HepG2 (cell line): ENCODE data around the gene GIMAP1. TPM values are rescaled to one million over a fixed set of nuclear protein-coding genes. Genes with fewer than 3 reads are reported as not detected.

Experiments used
- ELF3 ChIP-seq: IDR thresholded peaks from 2 replicates; pipeline ENCODE4 v1.6.1; 2016; ENCODE audit warnings: missing genetic modification reagents, missing compliant biosample characterization
- EP300 ChIP-seq, 3 experiments: sonication (generic) in 1 of 3; formaldehyde crosslinking in 1 of 3; IDR thresholded peaks; 2 replicates each; pipeline versions ENCODE4 v1.5.1 to v1.6.1; 2011 to 2020; ENCODE audit warnings: low read depth in 2 of 3, low read length in 2 of 3, borderline replicate concordance in 1 of 3, improper control_type of control experiment in 1 of 3, mild to moderate bottlenecking in 1 of 3, missing genetic modification reagents in 1 of 3, moderate library complexity in 1 of 3
- MBD4 ChIP-seq: IDR thresholded peaks from 2 replicates; pipeline ENCODE4 v1.6.1; 2012; ENCODE audit warnings: low read length, inconsistent platforms, borderline replicate concordance
- MEIS2 ChIP-seq: sonication (generic); formaldehyde crosslinking; IDR thresholded peaks from 2 replicates; pipeline ENCODE4 v1.9.0; 2021; ENCODE audit warnings: mild to moderate bottlenecking, missing genetic modification reagents
- NCOA5 ChIP-seq: sonication (generic); formaldehyde crosslinking; IDR thresholded peaks from 2 replicates; pipeline ENCODE4 v1.4.0; 2020; ENCODE audit warnings: missing genetic modification reagents
- ZKSCAN1 ChIP-seq: fragments of 150-350 bp; IDR thresholded peaks from 2 replicates; pipeline ENCODE4 v1.6.1; 2014; ENCODE audit warnings: low read length
- ZNF558 ChIP-seq: sonication (generic); formaldehyde crosslinking; IDR thresholded peaks from 2 replicates; pipeline ENCODE4 v1.9.0; 2022; ENCODE audit warnings: mild to moderate bottlenecking, missing genetic modification reagents, borderline replicate concordance
- polyA plus RNA-seq, 8 experiments: library from polyadenylated mRNA; depleted of rRNA in 3 of 8; stranded (reverse) in 7 of 8; unstranded in 1 of 8; fragments of >200 nt; fragmentation: Illumina TruSeq in 4 of 8; extraction: Trizol in 4 of 8; gene quantifications; 2 replicates each; pipeline versions ENCODE4 v1.2.1 to v1.2.3, GENCODE V29; 2011 to 2016; ENCODE audit warnings: low read depth in 4 of 8, missing spikeins in 1 of 8, mixed read lengths in 1 of 8; ENCODE audit not compliant: insufficient read depth in 1 of 8
- total RNA-seq, 5 experiments: library from RNA; depleted of rRNA; stranded (reverse); fragments of >200 nt; fragmentation: Illumina TruSeq; extraction: Trizol; gene quantifications; 2 replicates each; pipeline ENCODE4 v1.2.3, GENCODE V29; 2016; ENCODE audit warnings: low read depth in 1 of 5
- TF ChIP-seq, protein P1 (sequence below): sonication (generic); formaldehyde crosslinking; IDR thresholded peaks from 2 replicates; pipeline ENCODE4 v1.5.1; 2020; ENCODE audit warnings: mild to moderate bottlenecking, missing genetic modification reagents, moderate library complexity
- TF ChIP-seq, protein P2 (sequence below): sonication (generic); formaldehyde crosslinking; IDR thresholded peaks from 2 replicates; pipeline ENCODE4 v1.5.1; 2020; ENCODE audit warnings: mild to moderate bottlenecking, missing genetic modification reagents, borderline replicate concordance
- TF ChIP-seq, protein P3 (sequence below): sonication (generic); formaldehyde crosslinking; IDR thresholded peaks from 2 replicates; pipeline ENCODE4 v1.4.0; 2020; ENCODE audit warnings: missing genetic modification reagents
- TF ChIP-seq, protein P4 (sequence below): sonication (generic); formaldehyde crosslinking; IDR thresholded peaks from 2 replicates; pipeline ENCODE4 v1.4.0; 2020; ENCODE audit warnings: missing genetic modification reagents
- TF ChIP-seq, protein P5 (sequence below): sonication (generic); formaldehyde crosslinking; IDR thresholded peaks from 2 replicates; pipeline ENCODE4 v1.5.0; 2020; ENCODE audit warnings: missing genetic modification reagents
- TF ChIP-seq, protein P6 (sequence below): sonication (generic); formaldehyde crosslinking; IDR thresholded peaks from 2 replicates; pipeline ENCODE4 v1.5.1; 2020; ENCODE audit warnings: mild to moderate bottlenecking, missing genetic modification reagents

The GIMAP1 gene
- total and polyA plus RNA-seq, 2 of the 13 experiments (the other 11 are each of a cell fraction or from before 2014, with no cell fraction given) = not detected

DNA sequence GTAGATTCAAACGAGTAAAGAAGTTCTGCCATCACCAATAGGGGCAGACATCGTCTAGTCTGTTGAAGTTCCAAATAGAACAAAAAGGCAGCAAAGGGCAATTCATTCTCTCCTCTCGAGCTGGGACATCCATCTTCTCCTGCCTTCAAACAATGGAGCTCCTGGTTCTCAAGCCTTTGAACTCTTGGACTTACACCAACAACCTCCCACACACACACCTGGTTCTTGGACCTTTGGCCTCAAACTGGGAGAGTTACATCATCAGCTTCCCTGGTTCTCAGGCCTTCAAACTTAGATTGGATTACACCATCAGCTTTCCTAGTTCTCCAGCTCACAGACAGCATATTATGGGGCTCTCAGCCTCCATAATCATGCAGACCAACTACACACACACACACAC is 11.0 kb downstream of the GIMAP1 start (continued):
- TF ChIP-seq, protein P1, sequence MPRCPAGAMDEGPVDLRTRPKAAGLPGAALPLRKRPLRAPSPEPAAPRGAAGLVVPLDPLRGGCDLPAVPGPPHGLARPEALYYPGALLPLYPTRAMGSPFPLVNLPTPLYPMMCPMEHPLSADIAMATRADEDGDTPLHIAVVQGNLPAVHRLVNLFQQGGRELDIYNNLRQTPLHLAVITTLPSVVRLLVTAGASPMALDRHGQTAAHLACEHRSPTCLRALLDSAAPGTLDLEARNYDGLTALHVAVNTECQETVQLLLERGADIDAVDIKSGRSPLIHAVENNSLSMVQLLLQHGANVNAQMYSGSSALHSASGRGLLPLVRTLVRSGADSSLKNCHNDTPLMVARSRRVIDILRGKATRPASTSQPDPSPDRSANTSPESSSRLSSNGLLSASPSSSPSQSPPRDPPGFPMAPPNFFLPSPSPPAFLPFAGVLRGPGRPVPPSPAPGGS (CRISPR knock-in tag) = no peak
- TF ChIP-seq, protein P2, sequence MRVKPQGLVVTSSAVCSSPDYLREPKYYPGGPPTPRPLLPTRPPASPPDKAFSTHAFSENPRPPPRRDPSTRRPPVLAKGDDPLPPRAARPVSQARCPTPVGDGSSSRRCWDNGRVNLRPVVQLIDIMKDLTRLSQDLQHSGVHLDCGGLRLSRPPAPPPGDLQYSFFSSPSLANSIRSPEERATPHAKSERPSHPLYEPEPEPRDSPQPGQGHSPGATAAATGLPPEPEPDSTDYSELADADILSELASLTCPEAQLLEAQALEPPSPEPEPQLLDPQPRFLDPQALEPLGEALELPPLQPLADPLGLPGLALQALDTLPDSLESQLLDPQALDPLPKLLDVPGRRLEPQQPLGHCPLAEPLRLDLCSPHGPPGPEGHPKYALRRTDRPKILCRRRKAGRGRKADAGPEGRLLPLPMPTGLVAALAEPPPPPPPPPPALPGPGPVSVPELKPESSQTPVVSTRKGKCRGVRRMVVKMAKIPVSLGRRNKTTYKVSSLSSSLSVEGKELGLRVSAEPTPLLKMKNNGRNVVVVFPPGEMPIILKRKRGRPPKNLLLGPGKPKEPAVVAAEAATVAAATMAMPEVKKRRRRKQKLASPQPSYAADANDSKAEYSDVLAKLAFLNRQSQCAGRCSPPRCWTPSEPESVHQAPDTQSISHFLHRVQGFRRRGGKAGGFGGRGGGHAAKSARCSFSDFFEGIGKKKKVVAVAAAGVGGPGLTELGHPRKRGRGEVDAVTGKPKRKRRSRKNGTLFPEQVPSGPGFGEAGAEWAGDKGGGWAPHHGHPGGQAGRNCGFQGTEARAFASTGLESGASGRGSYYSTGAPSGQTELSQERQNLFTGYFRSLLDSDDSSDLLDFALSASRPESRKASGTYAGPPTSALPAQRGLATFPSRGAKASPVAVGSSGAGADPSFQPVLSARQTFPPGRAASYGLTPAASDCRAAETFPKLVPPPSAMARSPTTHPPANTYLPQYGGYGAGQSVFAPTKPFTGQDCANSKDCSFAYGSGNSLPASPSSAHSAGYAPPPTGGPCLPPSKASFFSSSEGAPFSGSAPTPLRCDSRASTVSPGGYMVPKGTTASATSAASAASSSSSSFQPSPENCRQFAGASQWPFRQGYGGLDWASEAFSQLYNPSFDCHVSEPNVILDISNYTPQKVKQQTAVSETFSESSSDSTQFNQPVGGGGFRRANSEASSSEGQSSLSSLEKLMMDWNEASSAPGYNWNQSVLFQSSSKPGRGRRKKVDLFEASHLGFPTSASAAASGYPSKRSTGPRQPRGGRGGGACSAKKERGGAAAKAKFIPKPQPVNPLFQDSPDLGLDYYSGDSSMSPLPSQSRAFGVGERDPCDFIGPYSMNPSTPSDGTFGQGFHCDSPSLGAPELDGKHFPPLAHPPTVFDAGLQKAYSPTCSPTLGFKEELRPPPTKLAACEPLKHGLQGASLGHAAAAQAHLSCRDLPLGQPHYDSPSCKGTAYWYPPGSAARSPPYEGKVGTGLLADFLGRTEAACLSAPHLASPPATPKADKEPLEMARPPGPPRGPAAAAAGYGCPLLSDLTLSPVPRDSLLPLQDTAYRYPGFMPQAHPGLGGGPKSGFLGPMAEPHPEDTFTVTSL (CRISPR knock-in tag) = peak; percentile 68; the same call in 1 of the 2 replicates
- peak; percentile 40 to 68; a peak in 1 of 4 replicates for TF ChIP-seq EP300 (IDR thresholded peaks at IDR 0.05; ENCODE audit: low read depth in 2 of 2, low read length in 2 of 2)
- peak; percentile 33; the same call in 1 of the 2 replicates for TF ChIP-seq EP300 (CRISPR knock-in tag; IDR thresholded peaks at IDR 0.05; ENCODE audit: borderline replicate concordance)
- no peak for TF ChIP-seq ZKSCAN1
- TF ChIP-seq ZNF558 = no peak
- TF ChIP-seq, protein P3, sequence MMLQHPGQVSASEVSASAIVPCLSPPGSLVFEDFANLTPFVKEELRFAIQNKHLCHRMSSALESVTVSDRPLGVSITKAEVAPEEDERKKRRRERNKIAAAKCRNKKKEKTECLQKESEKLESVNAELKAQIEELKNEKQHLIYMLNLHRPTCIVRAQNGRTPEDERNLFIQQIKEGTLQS (CRISPR knock-in tag) = peak; percentile 92
- TF ChIP-seq, protein P4, sequence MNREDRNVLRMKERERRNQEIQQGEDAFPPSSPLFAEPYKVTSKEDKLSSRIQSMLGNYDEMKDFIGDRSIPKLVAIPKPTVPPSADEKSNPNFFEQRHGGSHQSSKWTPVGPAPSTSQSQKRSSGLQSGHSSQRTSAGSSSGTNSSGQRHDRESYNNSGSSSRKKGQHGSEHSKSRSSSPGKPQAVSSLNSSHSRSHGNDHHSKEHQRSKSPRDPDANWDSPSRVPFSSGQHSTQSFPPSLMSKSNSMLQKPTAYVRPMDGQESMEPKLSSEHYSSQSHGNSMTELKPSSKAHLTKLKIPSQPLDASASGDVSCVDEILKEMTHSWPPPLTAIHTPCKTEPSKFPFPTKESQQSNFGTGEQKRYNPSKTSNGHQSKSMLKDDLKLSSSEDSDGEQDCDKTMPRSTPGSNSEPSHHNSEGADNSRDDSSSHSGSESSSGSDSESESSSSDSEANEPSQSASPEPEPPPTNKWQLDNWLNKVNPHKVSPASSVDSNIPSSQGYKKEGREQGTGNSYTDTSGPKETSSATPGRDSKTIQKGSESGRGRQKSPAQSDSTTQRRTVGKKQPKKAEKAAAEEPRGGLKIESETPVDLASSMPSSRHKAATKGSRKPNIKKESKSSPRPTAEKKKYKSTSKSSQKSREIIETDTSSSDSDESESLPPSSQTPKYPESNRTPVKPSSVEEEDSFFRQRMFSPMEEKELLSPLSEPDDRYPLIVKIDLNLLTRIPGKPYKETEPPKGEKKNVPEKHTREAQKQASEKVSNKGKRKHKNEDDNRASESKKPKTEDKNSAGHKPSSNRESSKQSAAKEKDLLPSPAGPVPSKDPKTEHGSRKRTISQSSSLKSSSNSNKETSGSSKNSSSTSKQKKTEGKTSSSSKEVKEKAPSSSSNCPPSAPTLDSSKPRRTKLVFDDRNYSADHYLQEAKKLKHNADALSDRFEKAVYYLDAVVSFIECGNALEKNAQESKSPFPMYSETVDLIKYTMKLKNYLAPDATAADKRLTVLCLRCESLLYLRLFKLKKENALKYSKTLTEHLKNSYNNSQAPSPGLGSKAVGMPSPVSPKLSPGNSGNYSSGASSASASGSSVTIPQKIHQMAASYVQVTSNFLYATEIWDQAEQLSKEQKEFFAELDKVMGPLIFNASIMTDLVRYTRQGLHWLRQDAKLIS = no peak
- TF ChIP-seq, protein P5, sequence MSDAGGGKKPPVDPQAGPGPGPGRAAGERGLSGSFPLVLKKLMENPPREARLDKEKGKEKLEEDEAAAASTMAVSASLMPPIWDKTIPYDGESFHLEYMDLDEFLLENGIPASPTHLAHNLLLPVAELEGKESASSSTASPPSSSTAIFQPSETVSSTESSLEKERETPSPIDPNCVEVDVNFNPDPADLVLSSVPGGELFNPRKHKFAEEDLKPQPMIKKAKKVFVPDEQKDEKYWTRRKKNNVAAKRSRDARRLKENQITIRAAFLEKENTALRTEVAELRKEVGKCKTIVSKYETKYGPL (CRISPR knock-in tag) = peak; percentile 59; the same call in 1 of the 2 replicates
- TF ChIP-seq MBD4 = no peak
- TF ChIP-seq, protein P6, sequence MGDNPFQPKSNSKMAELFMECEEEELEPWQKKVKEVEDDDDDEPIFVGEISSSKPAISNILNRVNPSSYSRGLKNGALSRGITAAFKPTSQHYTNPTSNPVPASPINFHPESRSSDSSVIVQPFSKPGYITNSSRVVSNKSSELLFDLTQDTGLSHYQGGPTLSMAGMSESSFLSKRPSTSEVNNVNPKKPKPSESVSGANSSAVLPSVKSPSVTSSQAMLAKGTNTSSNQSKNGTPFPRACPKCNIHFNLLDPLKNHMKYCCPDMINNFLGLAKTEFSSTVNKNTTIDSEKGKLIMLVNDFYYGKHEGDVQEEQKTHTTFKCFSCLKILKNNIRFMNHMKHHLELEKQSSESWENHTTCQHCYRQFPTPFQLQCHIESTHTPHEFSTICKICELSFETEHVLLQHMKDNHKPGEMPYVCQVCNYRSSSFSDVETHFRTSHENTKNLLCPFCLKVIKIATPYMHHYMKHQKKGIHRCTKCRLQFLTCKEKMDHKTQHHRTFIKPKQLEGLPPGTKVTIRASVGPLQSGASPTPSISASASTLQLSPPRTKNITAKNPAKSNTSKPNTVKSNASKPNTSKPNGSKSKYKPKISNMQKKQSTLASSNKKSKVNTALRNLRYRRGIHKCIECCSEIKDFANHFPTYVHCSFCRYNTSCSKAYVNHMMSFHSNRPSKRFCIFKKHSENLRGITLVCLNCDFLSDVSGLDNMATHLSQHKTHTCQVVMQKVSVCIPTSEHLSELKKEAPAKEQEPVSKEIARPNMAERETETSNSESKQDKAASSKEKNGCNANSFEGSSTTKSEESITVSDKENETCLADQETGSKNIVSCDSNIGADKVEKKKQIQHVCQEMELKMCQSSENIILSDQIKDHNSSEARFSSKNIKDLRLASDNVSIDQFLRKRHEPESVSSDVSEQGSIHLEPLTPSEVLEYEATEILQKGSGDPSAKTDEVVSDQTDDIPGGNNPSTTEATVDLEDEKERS (CRISPR knock-in tag) = no peak
- peak; percentile 36; the same call in 1 of the 2 replicates for TF ChIP-seq ELF3
- TF ChIP-seq MEIS2 (CRISPR knock-in tag) = no peak
- no peak for TF ChIP-seq NCOA5 (CRISPR knock-in tag)
